H1 (cell line): Measurements from ENCODE around the gene TRABD2B. TPM values are rescaled to one million over a fixed set of nuclear protein-coding genes. Genes with fewer than 3 reads are reported as not detected.

ENCODE experiments used
- polyA plus RNA-seq, 7 experiments: library from polyadenylated mRNA; depleted of rRNA in 3 of 7; stranded (reverse) in 5 of 7; unstranded in 2 of 7; fragments of >200 nt in 5 of 7; fragments of 200-250 nt in 2 of 7; gene quantifications; 1 replicate in 5 of 7; 2 replicates in 1 of 7; 4 replicates in 1 of 7; pipeline versions ENCODE4 v1.2.1 to v1.2.3, GENCODE V29; 2011 to 2013; ENCODE audit warnings: missing spikeins in 2 of 7, mixed read lengths in 2 of 7
- total RNA-seq: library from RNA; stranded (reverse); fragmentation: NEBNext Ultra II Directional; extraction: Animal tissue kit (Norgen Biotek cat#: 25700); gene quantifications from 2 replicates; pipeline ENCODE4 v1.2.1, GENCODE V29; 2021

TRABD2B gene
- total and polyA plus RNA-seq, 2 of the 8 experiments (the other 6 are each of a cell fraction or from before 2014, with no cell fraction given), result 0.95 to 3.4 TPM

Other genes with a start within 250 kb of the TRABD2B start
- gene SLC5A9, start 225.3 kb upstream of the TRABD2B start, total RNA-seq, result not detected in 2 replicates
- gene SLC5A9, start 225.3 kb upstream of the TRABD2B start, polyA plus RNA-seq (2011; rRNA removed), result 0.03 and 0.05 TPM in 2 replicates